Testis (tissue), 3 donors: ENCODE measurements around the gene TSBP1. TPM values are rescaled to one million over a fixed set of nuclear protein-coding genes. Genes with fewer than 3 reads are reported as not detected.

Experiments
- DNase-seq: peaks from one replicate; pipeline ENCODE4 v3.0.0-alpha.2; 2019
- H3K27ac ChIP-seq, 2 donors: fragments of 200-600 bp; sonication (generic); one replicate each; pipeline ENCODE4 v1.5.1; 2019
- H3K27me3 ChIP-seq: fragments of 200-600 bp; sonication (generic); one replicate; pipeline ENCODE4 v1.5.1; 2019
- H3K36me3 ChIP-seq: fragments of 200-600 bp; sonication (generic); one replicate; pipeline ENCODE4 v1.5.1; 2017; ENCODE audit warnings: low read depth; ENCODE audit errors: missing control alignments
- H3K4me1 ChIP-seq: fragments of 200-600 bp; sonication (generic); one replicate; pipeline ENCODE4 v1.5.1; 2019
- H3K4me3 ChIP-seq, 2 donors: fragments of 200-600 bp; sonication (generic); one replicate each; pipeline ENCODE4 v1.5.1; 2017 to 2019
- H3K9me3 ChIP-seq: fragments of 200-600 bp; sonication (generic); one replicate; pipeline ENCODE4 v1.5.1; 2017
- POLR2A ChIP-seq: fragments of 450-650 bp; IDR thresholded peaks from one replicate; pipeline ENCODE4 v1.6.1; 2017; ENCODE audit warnings: antibody characterized with exemption, mild to moderate bottlenecking, moderate library complexity
- WGBS, 2 donors: methylation state at CpG; one replicate each; pipeline ENCODE4 v1.1.5; 2018; 5-methylcytosine and 5-hydroxymethylcytosine counted together
- intact Hi-C: fragments of 100-400 bp; cut with DNase I; formaldehyde crosslinking; loops from one replicate; pipeline ENCODE4 v1.15.1; 2023; ENCODE audit warnings: low total_unique reads
- polyA plus RNA-seq: library from polyadenylated mRNA; stranded (reverse); fragments of 350-450 nt; fragmentation: Illumina TruSeq; extraction: RNeasy Lipid Tissue Mini Kit (QIAGEN cat#74804); gene quantifications from one replicate; pipeline ENCODE4 v1.2.3, GENCODE V29; 2014; ENCODE audit warnings: low read depth, low replicate concordance; ENCODE audit not compliant: insufficient read depth
- total RNA-seq, 2 donors: library from RNA; depleted of rRNA; stranded (reverse); fragments of >200 nt; gene quantifications; one replicate each; pipeline ENCODE4 v1.2.3, GENCODE V29; 2016
- TF ChIP-seq, protein P1 (sequence below), 3 experiments: fragments of 450-650 bp in 2 of 3; fragments of 200-600 bp in 1 of 3; sonication (generic) in 1 of 3; IDR thresholded peaks; one replicate each; pipeline ENCODE4 v1.5.1; 2016 to 2019; ENCODE audit warnings: antibody characterized with exemption in 3 of 3, mild to moderate bottlenecking in 2 of 3, moderate library complexity in 1 of 3

Gene TSBP1
- total and polyA plus RNA-seq, 3 donors from 2014 or later, result 11.8 to 21.0 (median 18.4) TPM

DNA sequence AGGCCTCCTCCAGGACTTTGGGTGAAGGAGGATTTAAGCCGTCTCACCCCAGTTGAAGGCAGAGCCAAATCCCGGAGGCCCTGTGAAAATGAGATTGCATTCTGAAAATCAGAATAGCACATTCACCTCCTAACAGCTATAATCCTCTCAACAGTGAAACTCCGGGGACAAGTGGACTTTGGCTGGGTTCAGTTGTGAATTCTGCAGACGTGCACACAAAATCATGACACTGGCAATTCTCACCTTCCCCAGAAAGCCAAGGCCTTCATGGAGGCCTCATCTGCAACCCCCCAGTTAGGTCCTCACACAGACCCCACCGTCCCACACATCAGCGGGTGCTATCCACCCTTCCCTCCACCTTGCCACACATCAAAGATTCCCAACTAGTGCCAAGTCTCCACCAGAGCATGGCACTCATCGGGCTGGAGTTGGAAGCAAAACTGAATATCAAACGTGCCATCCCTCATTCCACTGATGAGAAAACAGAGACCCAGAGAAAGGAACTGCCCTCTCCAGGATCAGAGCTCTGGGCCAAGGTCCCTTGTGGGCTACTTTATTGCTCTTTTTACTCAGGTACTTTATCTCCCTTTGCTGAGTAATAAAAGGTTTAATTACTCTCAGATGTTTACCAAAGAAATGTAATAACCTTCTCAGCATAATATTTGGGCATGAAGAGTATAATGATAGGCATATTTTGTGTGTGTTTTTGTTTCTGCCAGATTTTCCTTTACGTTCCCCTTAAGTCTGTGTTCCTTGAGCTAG, 40.0 kb upstream of the TSBP1 start:
- no peak for DNase-seq
- 86 to 87% methylated on average over 9 of the region's 9 CpGs for WGBS, 2 donors
- no peak overlapping the region for H3K27ac ChIP-seq
- no peaks in the 10 kb centered on the region for H3K36me3 ChIP-seq
- no peak for TF ChIP-seq POLR2A
- TF ChIP-seq, protein P1, sequence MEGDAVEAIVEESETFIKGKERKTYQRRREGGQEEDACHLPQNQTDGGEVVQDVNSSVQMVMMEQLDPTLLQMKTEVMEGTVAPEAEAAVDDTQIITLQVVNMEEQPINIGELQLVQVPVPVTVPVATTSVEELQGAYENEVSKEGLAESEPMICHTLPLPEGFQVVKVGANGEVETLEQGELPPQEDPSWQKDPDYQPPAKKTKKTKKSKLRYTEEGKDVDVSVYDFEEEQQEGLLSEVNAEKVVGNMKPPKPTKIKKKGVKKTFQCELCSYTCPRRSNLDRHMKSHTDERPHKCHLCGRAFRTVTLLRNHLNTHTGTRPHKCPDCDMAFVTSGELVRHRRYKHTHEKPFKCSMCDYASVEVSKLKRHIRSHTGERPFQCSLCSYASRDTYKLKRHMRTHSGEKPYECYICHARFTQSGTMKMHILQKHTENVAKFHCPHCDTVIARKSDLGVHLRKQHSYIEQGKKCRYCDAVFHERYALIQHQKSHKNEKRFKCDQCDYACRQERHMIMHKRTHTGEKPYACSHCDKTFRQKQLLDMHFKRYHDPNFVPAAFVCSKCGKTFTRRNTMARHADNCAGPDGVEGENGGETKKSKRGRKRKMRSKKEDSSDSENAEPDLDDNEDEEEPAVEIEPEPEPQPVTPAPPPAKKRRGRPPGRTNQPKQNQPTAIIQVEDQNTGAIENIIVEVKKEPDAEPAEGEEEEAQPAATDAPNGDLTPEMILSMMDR (IDR thresholded peaks at IDR 0.05), result no peak
- intact Hi-C loops, result loop anchor here (10.0 kb wide), 3 partner anchors 167 to 383 kb away; no protein-coding TSS in a partner anchor
- no peaks in the 10 kb centered on the region for H3K9me3 ChIP-seq
- H3K4me1 ChIP-seq, result no peaks in the 10 kb centered on the region
- no peak overlapping the region for H3K4me3 ChIP-seq
- no peaks in the 10 kb centered on the region for H3K27me3 ChIP-seq

GRCh38 chr6:32410906-32411305, 39.2 kb upstream of the TSBP1 start:
- no peaks in the 10 kb centered on the region for H3K4me1 ChIP-seq
- no peaks in the 10 kb centered on the region for H3K27me3 ChIP-seq
- no peak overlapping the region for H3K4me3 ChIP-seq
- intact Hi-C loops, result loop anchor here (10.0 kb wide), 3 partner anchors 166 to 384 kb away; no protein-coding TSS in a partner anchor
- TF ChIP-seq POLR2A, result no peak
- TF ChIP-seq, protein P1 (IDR thresholded peaks at IDR 0.05), result no peak
- 57 to 65% methylated on average over 5 of the region's 5 CpGs for WGBS, 2 donors
- DNase-seq, result no peak
- no peaks in the 10 kb centered on the region for H3K9me3 ChIP-seq
- H3K27ac ChIP-seq, result no peak overlapping the region
- no peaks in the 10 kb centered on the region for H3K36me3 ChIP-seq

- no peaks in the 10 kb centered on the region for H3K27me3 ChIP-seq
- TF ChIP-seq POLR2A, result no peak
- TF ChIP-seq, protein P1 (IDR thresholded peaks at IDR 0.05), result no peak
- H3K4me1 ChIP-seq, result no peaks in the 10 kb centered on the region
- DNase-seq, result no peak
- 80 to 93% methylated on average over 3 to 4 of the region's 4 CpGs for WGBS, 2 donors
- no peak within 1 kb of the TSS for H3K27ac ChIP-seq
- no peaks in the 10 kb centered on the region for H3K36me3 ChIP-seq
- H3K9me3 ChIP-seq, result no peaks in the 10 kb centered on the region
- intact Hi-C loops, result no loop called here
- H3K4me3 ChIP-seq, result no peak within 1 kb of the TSS
These were observed 35.2 kb upstream of the TSBP1 start, which contains the start of gene BTNL2 for GRCh38 chr6:32406857-32407256. Gene BTNL2, minus strand, starts transcription at chr6:32407181. Its CDS starts 58 bp downstream, at chr6:32407123.

DNA sequence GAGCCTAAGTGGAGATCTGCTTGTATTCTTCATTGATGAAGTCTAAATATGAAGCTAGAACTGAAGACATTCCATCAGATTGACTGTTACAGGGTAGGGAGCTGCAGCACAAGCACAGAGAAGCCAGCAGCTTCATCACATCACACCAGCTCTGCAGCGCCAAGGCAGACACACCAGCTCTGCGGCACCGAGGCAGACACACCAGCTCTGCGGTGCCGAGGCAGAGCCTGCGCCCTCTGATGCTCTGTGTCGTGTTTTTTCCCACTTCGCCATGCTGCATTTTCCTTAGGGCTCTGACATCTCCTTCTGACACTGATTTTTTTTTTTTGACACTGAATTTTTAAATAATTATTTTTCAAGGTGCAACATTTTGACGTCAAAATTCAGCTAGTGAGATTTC, 34.5 kb upstream of the TSBP1 start:
- Histone ChIP-seq H3K27ac (no peak overlapping the region), H3K36me3 (no peaks in the 10 kb centered on the region), H3K4me1 (no peaks in the 10 kb centered on the region), H3K4me3 (no peak overlapping the region), H3K9me3 (no peaks in the 10 kb centered on the region), H3K27me3 (no peaks in the 10 kb centered on the region)
- WGBS, 2 donors, result 83 to 86% methylated on average over 9 of the region's 9 CpGs
- TF ChIP-seq, protein P1 (IDR thresholded peaks at IDR 0.05), result no peak
- TF ChIP-seq POLR2A, result no peak
- intact Hi-C loops, result no loop called here
- no peak for DNase-seq

DNA sequence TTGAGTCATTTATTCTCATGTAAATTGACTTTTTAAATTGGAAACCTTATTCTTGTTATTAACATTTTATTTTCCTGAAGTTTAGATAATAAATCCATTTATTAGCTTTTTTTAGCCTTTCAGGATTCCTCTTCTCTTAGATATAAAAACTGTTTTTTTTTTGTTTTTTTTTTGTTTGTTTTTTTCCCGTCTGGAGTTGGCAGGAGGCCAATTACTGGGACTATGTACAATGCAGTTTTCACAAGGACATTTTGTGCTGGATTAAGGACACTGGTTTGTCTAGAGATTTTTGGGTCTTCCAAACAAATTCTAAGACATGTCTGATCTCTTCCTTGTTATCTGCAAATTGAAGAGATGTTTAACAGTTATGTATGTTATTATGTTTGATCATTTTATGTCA, 34.0 kb upstream of the TSBP1 start:
- 29 to 37% methylated on average over 1 of the region's 1 CpG for WGBS, 2 donors
- H3K36me3 ChIP-seq, result no peaks in the 10 kb centered on the region
- H3K4me1 ChIP-seq, result no peaks in the 10 kb centered on the region
- TF ChIP-seq, protein P1 (IDR thresholded peaks at IDR 0.05), result no peak
- TF ChIP-seq POLR2A, result no peak
- no peak overlapping the region for H3K27ac ChIP-seq
- H3K27me3 ChIP-seq, result no peaks in the 10 kb centered on the region
- no peak overlapping the region for H3K4me3 ChIP-seq
- intact Hi-C loops, result no loop called here
- no peak for DNase-seq
- H3K9me3 ChIP-seq, result no peaks in the 10 kb centered on the region
